H1 (cell line): ENCODE results near the gene NEUROG1. TPM values are rescaled to one million over a fixed set of nuclear protein-coding genes. Genes with fewer than 3 reads are reported as not detected.
A peak's percentile ranks its signal among the peaks of the same experiment; 100 is the strongest.

Experiments used
- CTCF ChIA-PET: fragments of 300-600 bp; sonication (Branson Sonifier 250); formaldehyde crosslinking; loops from one replicate; lab custom pipeline; 2021; ENCODE audit not compliant: partially characterized antibody; lab: Charles Lee
- POLR2A ChIA-PET: fragments of 300-600 bp; sonication (Branson Sonifier 250); formaldehyde crosslinking; loops from one replicate; lab custom pipeline; 2021; ENCODE audit warnings: inconsistent platforms; ENCODE audit not compliant: partially characterized antibody; lab: Charles Lee
- DNase-seq, 2 experiments: peaks; one replicate each; pipeline versions ENCODE4 v3.0.0 to v3.0.0-alpha.2; 2010 to 2022; ENCODE audit warnings: low spot score in 2 of 2, low read depth in 1 of 2, mixed read lengths in 1 of 2
- FAIRE-seq: peaks from 2 replicates; lab custom pipeline; 2011; peaks lifted over from hg19 to GRCh38; lab: Jason Lieb, UNC
- H2AFZ ChIP-seq: 2 replicates; pipeline ENCODE4 v1.8.1; 2012; ENCODE audit warnings: low read length, inconsistent platforms
- H2AK5ac ChIP-seq: 2 replicates; pipeline ENCODE4 v1.6.1; 2013; ENCODE audit warnings: low read depth, low read length
- H2BK120ac ChIP-seq: replicated peaks from 2 replicates; pipeline ENCODE3; 2013; ENCODE audit warnings: low read depth, low read length, inconsistent platforms
- H2BK12ac ChIP-seq: 2 replicates; pipeline ENCODE4 v1.6.1; 2013; ENCODE audit warnings: low read depth, low read length
- H2BK15ac ChIP-seq: 2 replicates; pipeline ENCODE4 v1.6.1; 2013; ENCODE audit warnings: low read length
- H2BK20ac ChIP-seq: 2 replicates; pipeline ENCODE4 v1.6.1; 2013; ENCODE audit warnings: low read length
- H2BK5ac ChIP-seq: 2 replicates; pipeline ENCODE4 v1.6.1; 2013; ENCODE audit warnings: low read depth, low read length
- H3K14ac ChIP-seq: 2 replicates; pipeline ENCODE4 v1.6.1; 2013; ENCODE audit warnings: inconsistent platforms; ENCODE audit not compliant: insufficient read length
- H3K18ac ChIP-seq: 2 replicates; pipeline ENCODE4 v1.6.1; 2013; ENCODE audit warnings: low read length; ENCODE audit errors: extremely low read depth
- H3K23ac ChIP-seq: 2 replicates; pipeline ENCODE4 v1.6.1; 2013; ENCODE audit warnings: inconsistent platforms; ENCODE audit not compliant: insufficient read length
- H3K23me2 ChIP-seq: 2 replicates; pipeline ENCODE4 v1.6.1; 2013; ENCODE audit warnings: low read depth, low read length
- H3K27ac ChIP-seq: 2 replicates; pipeline ENCODE4 v1.6.1; 2011; ENCODE audit warnings: low read depth, low read length, inconsistent platforms
- H3K27me3 ChIP-seq, 4 experiments: replicated peaks in 1 of 4; 1 replicate in 1 of 4; 2 replicates in 3 of 4; pipeline versions ENCODE4 v1.6.1 to v1.8.1; 2011 to 2013; ENCODE audit warnings: low read length in 3 of 4, mild to moderate bottlenecking in 3 of 4, inconsistent platforms in 2 of 4, mixed read lengths in 2 of 4, moderate library complexity in 1 of 4; ENCODE audit not compliant: control insufficient read depth in 3 of 4, insufficient read depth in 3 of 4; ENCODE audit errors: extremely low read depth in 1 of 4
- H3K36me3 ChIP-seq, 4 experiments: 2 replicates each; pipeline versions ENCODE4 v1.6.1 to v1.8.1; 2011 to 2013; ENCODE audit warnings: mild to moderate bottlenecking in 4 of 4, low read length in 3 of 4, moderate library complexity in 2 of 4, control low read depth in 1 of 4, inconsistent platforms in 1 of 4; ENCODE audit not compliant: insufficient read depth in 4 of 4, control insufficient read depth in 2 of 4
- H3K4ac ChIP-seq: replicated peaks from 2 replicates; pipeline ENCODE3; 2013; ENCODE audit warnings: low read length, low read depth, mixed read lengths, inconsistent platforms; ENCODE audit not compliant: insufficient read length
- H3K4me1 ChIP-seq, 4 experiments: replicated peaks in 1 of 4; 1 replicate in 1 of 4; 2 replicates in 3 of 4; pipeline versions ENCODE4 v1.6.1 to v1.8.1; 2011 to 2013; ENCODE audit warnings: low read length in 3 of 4, inconsistent platforms in 2 of 4, mixed read lengths in 1 of 4; ENCODE audit not compliant: insufficient read depth in 4 of 4, control insufficient read depth in 3 of 4
- H3K4me2 ChIP-seq, 2 experiments: 2 replicates each; pipeline versions ENCODE4 v1.6.1 to v1.8.1; 2011 to 2013; ENCODE audit warnings: low read depth in 2 of 2, low read length in 2 of 2, control low read depth in 1 of 2, inconsistent platforms in 1 of 2, mild to moderate bottlenecking in 1 of 2; ENCODE audit not compliant: insufficient read depth in 1 of 2
- H3K4me3 ChIP-seq, 4 experiments: fragments of 200-600, 300-600 bp in 1 of 4; sonication (generic), shearing (Covaris generic), sonication (Bioruptor Twin) in 1 of 4; 2 replicates each; pipeline versions ENCODE4 v1.5.1 to v1.8.1; 2011 to 2016; ENCODE audit warnings: low read length in 4 of 4, low read depth in 3 of 4, control low read depth in 2 of 4, inconsistent platforms in 2 of 4, mild to moderate bottlenecking in 2 of 4, mixed read lengths in 1 of 4, moderate library complexity in 1 of 4; ENCODE audit not compliant: insufficient read depth in 2 of 4; ENCODE audit errors: extremely low read depth in 1 of 4
- H3K56ac ChIP-seq: replicated peaks from 2 replicates; pipeline ENCODE3; 2013; ENCODE audit warnings: low read depth, mild to moderate bottlenecking, mixed read lengths, low read length, inconsistent platforms; ENCODE audit not compliant: insufficient read length
- H3K79me1 ChIP-seq: 2 replicates; pipeline ENCODE4 v1.6.1; 2013; ENCODE audit warnings: low read depth, low read length, control low read depth
- H3K79me2 ChIP-seq, 2 experiments: 2 replicates each; pipeline versions ENCODE4 v1.6.1 to v1.8.1; 2012 to 2013; ENCODE audit warnings: low read length in 2 of 2, mild to moderate bottlenecking in 2 of 2, inconsistent platforms in 1 of 2; ENCODE audit not compliant: insufficient read depth in 2 of 2, control insufficient read depth in 1 of 2
- H3K9ac ChIP-seq, 4 experiments: replicated peaks in 1 of 4; 1 replicate in 1 of 4; 2 replicates in 3 of 4; pipeline versions ENCODE4 v1.6.1 to v1.8.1; 2011 to 2013; ENCODE audit warnings: low read depth in 3 of 4, low read length in 3 of 4, control low read depth in 2 of 4, mild to moderate bottlenecking in 2 of 4, moderate library complexity in 2 of 4, inconsistent platforms in 1 of 4; ENCODE audit errors: extremely low read depth in 1 of 4
- H3K9me3 ChIP-seq, 2 experiments: 2 replicates each; pipeline versions ENCODE4 v1.6.1 to v1.8.1; 2012 to 2013; ENCODE audit warnings: mild to moderate bottlenecking in 2 of 2, moderate library complexity in 2 of 2, control low read depth in 1 of 2, inconsistent platforms in 1 of 2, low read depth in 1 of 2, low read length in 1 of 2, mixed read lengths in 1 of 2; ENCODE audit not compliant: insufficient read depth in 2 of 2
- H4K20me1 ChIP-seq, 2 experiments: replicated peaks in 1 of 2; 2 replicates each; pipeline versions ENCODE3 to v1.8.1; 2011 to 2013; ENCODE audit warnings: inconsistent platforms in 2 of 2, low read length in 2 of 2, mild to moderate bottlenecking in 1 of 2; ENCODE audit not compliant: insufficient read depth in 2 of 2, control insufficient read depth in 1 of 2
- H4K5ac ChIP-seq: 2 replicates; pipeline ENCODE4 v1.6.1; 2013; ENCODE audit warnings: low read length, low read depth, mixed read lengths, inconsistent platforms; ENCODE audit not compliant: insufficient read length
- H4K8ac ChIP-seq: 2 replicates; pipeline ENCODE4 v1.8.0; 2013; ENCODE audit warnings: mild to moderate bottlenecking, moderate library complexity, low read length, inconsistent platforms; ENCODE audit not compliant: insufficient read depth; ENCODE audit errors: extremely low read depth
- H4K91ac ChIP-seq: replicated peaks from 2 replicates; pipeline ENCODE3; 2013; ENCODE audit warnings: low read length, mixed read lengths, inconsistent platforms; ENCODE audit not compliant: insufficient read length
- SRF ChIP-seq: IDR thresholded peaks from 2 replicates; pipeline ENCODE4 v1.6.1; 2011; ENCODE audit warnings: mild to moderate bottlenecking, low read depth, low read length, moderate library complexity
- SUZ12 ChIP-seq: fragments of 200-600 bp; sonication (generic); IDR thresholded peaks from 2 replicates; pipeline ENCODE4 v1.6.1; 2012; ENCODE audit warnings: mild to moderate bottlenecking, inconsistent platforms, low read length, moderate library complexity, mixed read lengths
- WGBS, 2 experiments: shearing (Covaris generic) in 1 of 2; methylation state at CpG; one replicate each; pipeline versions ENCODE4 v1.1.6 to v1.1.7; 2013 to 2015; ENCODE audit warnings: low lambda C conversion rate in 2 of 2, mixed read lengths in 2 of 2, inconsistent platforms in 1 of 2, low coverage in 1 of 2, missing lambda C conversion rate in 1 of 2; ENCODE audit not compliant: insufficient replicate concordance in 2 of 2, insufficient coverage in 1 of 2, insufficient read length in 1 of 2; ENCODE audit errors: extremely low coverage in 1 of 2, missing lambda C conversion rate in 1 of 2; 5-methylcytosine and 5-hydroxymethylcytosine counted together
- polyA plus RNA-seq, 7 experiments: library from polyadenylated mRNA; depleted of rRNA in 3 of 7; stranded (reverse) in 5 of 7; unstranded in 2 of 7; fragments of >200 nt in 5 of 7; fragments of 200-250 nt in 2 of 7; gene quantifications; 1 replicate in 5 of 7; 2 replicates in 1 of 7; 4 replicates in 1 of 7; pipeline versions ENCODE4 v1.2.1 to v1.2.3, GENCODE V29; 2011 to 2013; ENCODE audit warnings: missing spikeins in 2 of 7, mixed read lengths in 2 of 7
- total RNA-seq: library from RNA; stranded (reverse); fragmentation: NEBNext Ultra II Directional; extraction: Animal tissue kit (Norgen Biotek cat#: 25700); gene quantifications from 2 replicates; pipeline ENCODE4 v1.2.1, GENCODE V29; 2021

The NEUROG1 gene
- total and polyA plus RNA-seq, 2 of the 8 experiments (the other 6 are each of a cell fraction or from before 2014, with no cell fraction given): not detected

DNA sequence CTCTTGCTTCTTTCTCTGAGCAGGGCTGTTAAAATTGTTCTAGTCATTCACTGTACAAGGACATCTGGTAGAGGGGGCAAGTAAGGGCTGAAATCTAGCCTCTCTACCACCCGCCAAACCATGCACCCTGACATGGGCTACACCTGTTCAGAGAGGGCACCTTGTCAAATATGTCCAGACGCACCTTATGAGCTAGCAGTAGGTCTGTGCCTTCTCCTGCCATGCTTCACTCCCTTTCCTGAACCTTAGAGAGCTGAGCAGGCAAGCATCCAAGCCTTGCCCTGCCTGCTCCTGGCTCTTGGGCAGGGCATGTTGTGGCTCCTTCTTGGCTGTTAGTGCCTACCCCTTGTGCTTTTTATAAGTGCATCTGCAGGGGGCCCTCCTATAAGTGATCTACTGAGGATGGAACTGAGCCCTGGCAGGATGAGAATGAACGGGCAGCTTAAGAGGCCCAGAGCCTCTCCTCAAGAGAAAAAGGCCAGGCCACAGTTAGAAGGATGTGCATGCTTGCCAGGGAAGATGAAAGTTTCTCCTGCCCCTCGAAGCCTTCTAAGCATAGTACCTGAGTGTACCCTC lies 3.8 kb upstream of the NEUROG1 start:
- Histone ChIP-seq H3K36me3 (peaks cover 0 to 11% (median 0%) of the 10 kb centered on the region in 4 experiments; a peak in 2 of 8 replicates), H3K4ac (no peak overlapping the region), H3K23ac (no peak overlapping the region), H3K27ac (no peak overlapping the region), H3K56ac (no peak overlapping the region), H2BK5ac (no peak overlapping the region), H4K20me1 (peaks cover 20 to 33% of the 10 kb centered on the region in 2 experiments), H4K8ac (no peak overlapping the region), H4K91ac (no peak overlapping the region), H3K27me3 (peaks cover 97 to 100% (median 99%) of the 10 kb centered on the region in 4 experiments), H3K9ac (no peak overlapping the region), H2BK120ac (no peak overlapping the region), H4K5ac (no peak overlapping the region), H2AK5ac (peak overlapping the region; percentile 82; the same call in 1 of the 2 replicates), H3K14ac (no peak overlapping the region), H3K4me3 (no peak overlapping the region), H3K4me2 (no peak overlapping the region), H3K9me3 (peaks cover 9 to 15% of the 10 kb centered on the region in 2 experiments), H2BK15ac (no peak overlapping the region), H3K18ac (no peak overlapping the region), H2BK12ac (no peak overlapping the region), H2BK20ac (no peak overlapping the region)
- ChIA-PET POLR2A (no interaction called here), CTCF (interaction anchor here (0.8 to 4.6 kb wide), 6 partner anchors 9 to 77 kb away, joined by 3 to 48 read pairs (median 18); no protein-coding TSS in a partner anchor)
- FAIRE-seq: no peak
- WGBS, 2 experiments: 82% methylated on average over 4 of the region's 4 CpGs; no CpG with 5 or more reads in 1 of the 2 experiments
- TF ChIP-seq SUZ12 (peak; percentile 43; the same call in 1 of the 2 replicates), SRF (no peak)
- TF ChIP-seq, all 59 proteins: peak for 1
- no peak for DNase-seq
- Histone ChIP-seq H3K79me1 (no peaks in the 10 kb centered on the region), H2AFZ (no peak overlapping the region), H3K4me1 (peaks cover 0 to 19% (median 13%) of the 10 kb centered on the region in 4 experiments; a peak in 6 of 7 replicates), H3K23me2 (peaks cover 10% of the 10 kb centered on the region; the same call in 1 of the 2 replicates), H3K79me2 (no peaks in the 10 kb centered on the region)
